HG02610 (cell line): Measurements from ENCODE around the gene INSRR.
A peak's percentile ranks its signal among the peaks of the same experiment; 100 is the strongest.

Experiments
- ATAC-seq: cut with Tn5 transposase; IDR thresholded peaks from one replicate; pipeline ENCODE4 v1.9.1; 2021; ENCODE audit warnings: mild to moderate bottlenecking, moderate library complexity; ENCODE audit not compliant: unreplicated experiment

INSRR gene

DNA sequence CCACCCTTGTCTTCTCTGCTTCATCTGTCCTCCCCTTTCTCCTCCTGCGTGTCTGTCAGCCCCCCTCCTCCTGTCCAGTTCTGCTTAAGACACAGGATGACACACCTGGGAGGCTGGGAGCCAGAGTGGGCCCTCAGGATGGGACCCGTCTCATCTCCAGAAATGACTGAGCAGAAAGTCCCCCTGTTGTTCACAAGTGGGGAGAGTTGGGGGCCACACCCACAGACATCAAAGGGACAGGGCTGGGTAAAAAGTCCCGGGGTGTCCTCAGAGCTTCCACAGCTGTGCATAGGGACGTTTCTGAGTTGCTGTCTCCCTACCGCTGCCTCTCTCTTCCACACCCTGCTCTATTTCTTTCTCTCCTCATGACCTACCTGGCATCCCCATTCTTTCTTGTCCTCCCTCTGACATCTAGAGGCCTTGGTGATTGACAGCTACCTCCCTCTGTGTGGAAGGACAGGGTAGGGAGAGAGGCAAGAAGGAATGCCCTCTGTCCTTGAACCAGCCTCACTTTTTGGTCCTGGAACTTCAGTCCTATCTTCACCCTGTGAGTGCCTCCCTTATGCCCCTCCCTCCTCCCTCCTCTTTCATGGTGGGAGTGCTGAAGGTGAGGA, 22.8 kb downstream of the INSRR start:
- peak; percentile 75 for ATAC-seq

DNA sequence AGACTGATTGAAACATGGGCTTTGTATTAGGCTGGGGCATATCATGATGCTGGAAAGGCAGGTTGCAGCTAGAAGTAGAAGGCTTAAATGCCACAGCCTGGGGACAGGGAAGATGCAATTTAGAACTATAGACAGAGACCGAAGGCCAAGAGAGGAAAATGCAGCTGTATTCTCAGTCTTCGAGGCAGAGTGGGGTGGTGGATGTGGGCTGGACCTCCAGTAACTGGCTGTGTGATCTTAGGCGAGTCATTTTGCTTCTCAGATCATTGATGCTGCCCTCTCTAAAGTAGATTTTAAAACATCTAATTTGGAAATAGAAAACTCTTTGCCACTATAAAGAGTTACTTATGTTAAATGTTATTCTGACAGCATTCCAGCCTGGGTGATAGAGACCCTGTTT, 24.6 kb downstream of the INSRR start:
- no peak for ATAC-seq

DNA sequence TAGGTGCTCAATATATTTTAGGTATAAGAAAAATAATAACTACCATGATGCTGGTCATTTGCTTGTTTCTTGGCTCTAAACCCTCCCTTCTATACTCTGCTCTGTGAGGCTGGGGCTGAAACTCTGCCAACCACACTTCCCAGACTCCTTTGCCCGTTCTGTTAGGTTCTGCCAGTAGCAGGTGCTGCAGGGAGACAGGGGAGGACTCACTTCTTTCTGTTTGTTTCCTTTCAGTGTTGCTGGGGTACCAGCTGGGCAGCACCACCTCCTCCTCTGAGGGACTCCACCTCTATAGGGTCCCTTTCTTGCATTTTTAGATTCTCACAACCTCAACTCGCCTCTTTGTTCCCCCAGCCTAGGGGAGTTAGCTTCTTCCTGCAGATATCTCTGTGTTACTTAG, 25.3 kb downstream of the INSRR start:
- ATAC-seq: no peak

DNA sequence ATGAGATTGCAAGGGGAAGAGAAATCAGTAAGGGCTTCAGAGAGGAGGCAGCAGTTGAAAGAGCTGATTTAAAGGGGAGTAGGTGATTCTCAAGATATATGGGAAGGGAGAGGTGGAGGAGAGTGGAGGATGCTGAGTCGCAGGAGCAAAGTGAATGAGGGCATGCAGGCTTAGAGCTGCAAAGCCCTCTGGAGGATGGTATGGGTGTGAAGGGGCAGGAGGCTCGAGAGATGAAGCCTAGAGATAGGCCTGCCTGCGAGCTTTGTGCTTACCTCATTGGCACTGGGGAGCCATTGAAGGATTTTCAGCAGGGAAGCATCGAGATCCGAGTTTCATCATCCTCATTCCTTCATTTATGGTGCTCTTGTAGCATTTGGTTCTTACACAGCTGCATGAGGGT, 26.5 kb downstream of the INSRR start:
- ATAC-seq: no peak

DNA sequence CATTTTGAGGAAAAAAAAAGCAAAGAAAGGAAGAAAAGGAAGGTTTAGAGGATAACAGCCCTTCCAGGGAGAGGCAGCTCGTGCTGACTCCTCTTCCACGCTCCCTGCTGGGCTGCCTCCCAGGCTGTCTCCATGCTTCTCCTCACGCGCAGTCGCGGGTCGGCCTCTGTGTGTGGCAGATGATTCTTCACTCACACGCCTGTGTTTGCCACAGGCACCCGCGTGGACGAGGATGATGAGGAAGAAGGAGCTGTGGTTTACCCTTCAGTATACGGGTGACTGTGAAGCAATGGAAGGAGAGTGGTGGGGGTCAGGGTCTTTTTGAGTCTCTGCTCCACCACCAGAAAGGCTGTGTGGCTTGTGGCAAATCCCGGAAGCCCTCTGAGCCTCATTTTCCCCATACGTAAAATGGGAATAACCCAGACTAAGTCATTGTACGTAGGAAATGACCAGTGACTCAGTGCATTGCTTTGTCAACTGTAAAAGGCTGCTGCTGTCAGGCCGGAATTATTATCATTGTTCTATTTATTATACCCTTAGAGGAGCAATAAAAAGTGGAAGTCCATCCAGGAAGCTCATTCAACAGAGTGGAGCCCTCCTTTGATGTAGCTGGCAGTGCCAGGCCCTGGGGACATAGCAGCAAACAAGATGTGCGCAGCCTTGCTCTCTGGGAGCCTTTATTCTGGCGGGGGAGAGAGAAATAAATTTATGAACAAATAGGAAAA, 30.4 kb downstream of the INSRR start:
- no peak for ATAC-seq

DNA sequence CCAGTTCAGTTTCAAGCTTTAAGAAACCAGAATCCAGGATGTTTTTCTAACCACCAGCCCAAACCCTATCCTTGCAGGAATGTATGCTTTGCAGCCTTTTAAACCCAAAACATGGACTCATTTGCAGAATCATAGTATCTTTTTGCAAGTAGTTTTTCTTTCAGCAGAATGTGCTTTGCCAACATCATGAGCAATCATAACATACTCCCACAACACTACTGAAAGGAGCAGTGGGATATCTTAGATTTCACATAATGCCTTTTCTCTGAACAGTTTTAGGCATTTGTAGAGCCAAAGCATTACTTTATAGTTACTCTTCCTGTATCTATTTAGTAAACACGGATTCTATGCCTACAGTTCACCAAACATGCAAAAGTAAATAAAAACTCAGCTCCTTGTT, 32.3 kb downstream of the INSRR start:
- ATAC-seq: no peak

DNA sequence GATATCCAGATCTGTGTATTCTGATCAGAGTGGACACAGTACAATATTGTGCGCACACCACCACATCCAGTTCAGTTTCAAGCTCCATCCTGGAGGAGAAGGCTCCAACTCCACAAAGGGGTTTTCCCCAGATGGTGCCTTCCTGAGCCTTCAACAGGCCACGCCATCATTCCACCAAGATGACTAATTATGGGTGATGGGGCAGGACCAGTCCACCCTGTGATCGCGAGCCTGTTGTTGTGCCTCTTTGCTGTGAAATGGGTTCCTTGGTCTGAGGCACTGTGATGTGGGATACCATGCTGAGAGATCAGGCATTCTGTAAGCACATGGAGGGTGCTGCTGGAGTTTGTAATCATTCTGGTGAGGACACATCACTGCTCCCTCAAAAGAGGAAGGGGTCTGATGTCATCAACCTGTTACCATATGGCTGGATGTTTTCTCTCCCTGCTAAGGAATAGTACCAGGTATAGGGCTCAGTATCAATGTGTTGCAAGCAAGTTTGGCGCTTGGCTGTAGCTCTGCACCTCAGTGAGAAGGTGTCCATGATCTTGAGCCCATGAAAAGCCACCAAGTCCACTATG, 35.6 kb downstream of the INSRR start:
- ATAC-seq: no peak

DNA sequence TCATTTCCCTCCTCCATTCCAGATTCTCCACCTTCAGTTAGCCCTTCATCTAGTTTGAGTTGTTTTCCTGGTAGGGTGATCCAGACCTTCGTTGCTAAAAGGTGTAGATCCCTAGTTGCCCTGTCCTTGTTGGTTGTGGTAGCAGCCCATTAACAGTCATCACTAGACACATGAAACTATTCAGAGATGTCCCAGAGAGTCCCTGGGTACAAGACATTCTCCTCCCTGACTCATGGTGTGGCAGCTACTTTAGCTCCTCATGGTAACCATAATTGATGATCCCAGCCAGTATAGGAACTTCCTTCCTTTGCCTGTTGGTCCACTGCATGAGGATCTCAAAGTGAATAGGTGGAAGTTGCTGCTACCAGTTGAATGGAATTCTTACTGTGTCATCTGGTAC, 36.2 kb downstream of the INSRR start:
- no peak for ATAC-seq

DNA sequence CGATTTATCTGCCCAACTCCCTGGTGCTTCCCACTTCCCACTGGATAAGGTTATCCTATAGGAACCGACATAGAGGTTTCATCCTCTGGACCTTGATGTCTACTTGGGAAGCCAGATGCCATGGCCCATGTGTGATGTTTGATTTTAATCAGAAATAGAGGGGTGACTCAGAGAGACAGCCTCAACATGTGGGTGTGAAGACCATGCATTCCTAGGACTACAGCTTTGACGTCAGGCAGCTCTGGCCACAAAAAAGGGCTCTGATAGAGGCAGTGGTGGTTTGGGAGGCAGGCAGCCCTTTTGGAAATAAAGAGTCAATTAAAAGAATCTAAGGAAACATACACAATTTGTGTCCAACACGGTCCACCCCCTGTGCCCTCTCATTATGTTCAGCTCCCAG, 37.1 kb downstream of the INSRR start:
- no peak for ATAC-seq

DNA sequence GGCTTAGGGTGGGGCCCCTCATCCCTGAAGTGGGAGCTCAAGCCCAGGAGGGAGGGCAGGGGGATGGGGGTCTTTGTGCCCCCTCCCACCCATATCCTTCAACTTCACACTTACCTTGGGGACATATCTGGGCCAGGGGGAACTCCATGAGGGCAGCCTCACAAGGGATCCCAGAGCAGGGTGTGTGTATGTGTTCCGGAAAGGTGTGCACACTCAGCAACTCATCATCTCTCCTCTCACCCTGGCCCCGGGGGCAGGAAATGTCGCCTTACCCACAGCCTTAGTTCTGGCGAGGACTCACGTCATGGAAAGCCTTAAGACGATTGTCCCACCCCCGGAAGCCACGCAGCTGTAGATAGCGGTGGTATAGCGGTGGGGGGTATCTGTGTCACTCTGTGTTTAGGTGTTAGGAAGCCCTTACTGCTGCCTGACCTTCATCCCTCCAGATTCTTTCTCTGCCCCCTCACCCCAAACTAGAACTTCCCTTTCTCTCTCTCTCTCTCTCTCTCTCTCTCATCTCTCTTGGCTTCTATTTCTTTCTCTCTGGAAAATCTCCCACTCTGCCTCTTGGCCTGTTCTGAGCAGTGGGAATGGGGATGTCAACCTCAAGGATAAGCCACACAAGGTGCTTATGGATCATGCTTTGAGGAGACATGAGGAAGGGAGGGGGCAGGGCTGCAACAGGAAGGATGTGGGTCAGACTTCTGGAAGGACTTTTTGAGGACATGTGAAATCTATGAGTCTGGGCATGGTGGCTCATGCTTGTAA, 42.2 kb downstream of the INSRR start, which contains the start of gene SH2D2A:
TSS of gene SH2D2A (minus strand) at position 288 of the 768 bp plus-strand sequence. CDS start at position 148, 140 bp downstream.
- peak; percentile 84 for ATAC-seq

DNA sequence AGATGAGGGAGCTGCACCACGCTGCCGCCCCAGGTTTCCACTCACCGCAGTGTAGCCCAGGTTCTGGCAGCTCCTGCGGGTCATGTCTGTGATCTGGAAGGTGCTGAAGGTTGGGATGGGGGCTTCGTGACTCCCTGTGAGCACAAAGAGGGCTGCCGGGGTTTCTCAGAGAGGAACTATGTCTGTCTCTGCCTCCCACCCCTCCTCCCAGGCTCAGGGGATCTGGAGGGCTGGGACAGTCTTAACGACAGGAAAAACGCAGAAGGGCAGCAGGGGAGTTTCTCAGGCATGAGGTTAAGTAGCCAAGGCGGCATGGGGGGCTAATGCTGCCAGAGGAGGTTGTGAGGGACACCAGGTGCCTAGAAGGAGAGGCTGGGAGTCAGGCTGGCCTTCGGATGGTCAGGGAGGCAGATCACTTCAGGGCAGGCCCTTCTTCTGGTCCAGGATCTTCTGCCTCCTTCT, 42.9 kb downstream of the INSRR start:
- no peak for ATAC-seq

DNA sequence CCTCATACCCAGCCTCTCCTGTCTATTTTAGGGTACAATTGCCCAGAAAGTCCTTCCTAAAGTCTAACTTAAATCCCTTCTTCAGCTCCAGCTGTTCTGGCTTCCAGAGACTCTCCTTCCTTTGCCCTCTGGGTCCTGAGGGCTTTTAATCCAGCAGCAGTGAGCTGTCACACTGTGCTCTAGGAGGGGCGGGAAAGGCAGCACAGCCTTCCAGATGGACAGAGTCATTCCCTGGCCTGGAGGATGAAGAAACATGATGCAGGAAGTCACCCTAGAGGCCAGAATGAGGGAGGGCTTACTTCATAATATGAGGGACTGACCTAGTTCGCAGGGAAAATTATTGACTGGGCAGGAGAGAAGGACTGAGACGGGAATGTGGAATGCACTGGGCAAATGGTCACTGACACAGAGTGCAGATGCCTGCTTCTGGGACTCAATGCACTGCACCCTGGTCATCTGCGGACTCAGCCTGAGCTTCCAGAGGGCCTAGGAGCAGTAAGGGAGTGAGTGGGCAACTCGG, 43.5 kb downstream of the INSRR start:
- ATAC-seq: no peak

DNA sequence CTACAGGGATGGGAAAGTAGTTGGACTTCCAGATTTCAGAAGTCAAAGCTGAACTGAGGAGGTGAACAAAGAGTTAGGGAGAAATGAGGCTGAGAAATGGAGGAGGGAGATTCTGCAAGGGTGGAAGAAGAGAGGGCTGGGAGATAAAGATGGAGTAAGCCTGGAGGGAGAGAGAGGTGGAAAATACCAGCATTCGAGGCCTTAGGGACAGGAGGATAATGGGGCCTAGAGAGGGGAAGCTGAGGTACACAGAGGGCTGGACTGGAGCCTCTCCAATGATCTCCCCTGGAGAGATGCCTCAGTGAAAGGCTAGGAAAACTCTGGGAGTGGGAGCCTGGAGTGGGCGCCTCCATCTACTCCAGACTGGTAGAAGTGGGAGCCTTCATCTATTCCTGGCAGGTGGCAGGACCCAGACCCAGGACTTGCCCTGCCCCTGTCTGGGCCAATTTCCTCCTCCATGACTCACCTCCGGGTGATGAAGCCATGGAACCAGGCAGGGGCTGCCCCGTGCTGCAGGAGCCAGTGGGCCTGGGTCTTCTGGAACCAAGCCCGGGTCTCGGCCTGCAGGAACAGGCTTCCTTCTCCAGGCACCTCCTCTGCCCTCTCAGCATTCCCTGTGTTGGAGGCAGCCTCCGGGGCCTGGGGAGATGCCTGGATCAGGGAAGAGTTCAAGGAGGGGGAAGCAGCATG, 44.2 kb downstream of the INSRR start:
- ATAC-seq: no peak

DNA sequence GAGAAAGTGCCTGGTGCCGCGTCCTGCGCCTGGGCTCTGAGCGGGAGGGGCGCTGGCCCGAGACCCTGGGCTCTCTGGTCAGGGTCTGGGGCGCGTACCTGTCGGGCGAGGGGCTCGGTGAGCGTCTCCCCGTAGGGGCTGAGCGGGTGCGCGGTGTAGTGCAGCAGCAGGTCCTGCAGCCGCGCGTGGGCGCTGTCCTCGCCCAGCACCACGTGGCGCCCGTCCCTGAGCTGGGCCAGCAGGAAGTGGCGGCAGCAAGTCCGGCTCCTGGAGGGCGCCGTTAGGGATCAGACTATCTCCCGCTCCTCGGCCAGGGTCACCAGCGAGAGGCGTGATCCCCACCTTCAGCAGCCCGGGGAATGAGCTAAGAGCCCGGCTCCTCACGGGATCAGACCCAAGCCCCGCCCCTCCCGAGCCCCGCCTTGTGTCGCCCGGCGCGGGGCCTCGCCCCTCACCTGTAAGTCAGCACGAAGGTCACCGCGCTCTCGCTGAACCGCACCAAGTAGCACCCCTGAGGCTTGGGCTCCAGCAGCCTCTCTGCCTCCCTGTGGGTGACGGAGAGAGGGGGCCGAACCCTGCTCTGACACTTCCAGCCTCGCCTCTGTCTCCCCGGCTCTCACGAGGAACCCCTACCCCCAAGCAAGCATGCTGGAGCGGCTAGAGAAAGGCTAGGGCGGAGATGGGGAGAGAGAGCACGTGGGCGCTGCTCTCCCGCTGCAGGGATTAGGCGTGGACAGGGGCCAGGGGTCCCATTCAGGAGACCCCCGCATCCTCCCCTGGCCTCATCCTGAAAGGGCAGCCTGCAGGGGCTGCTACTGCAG, 45.0 kb downstream of the INSRR start:
- no peak for ATAC-seq

DNA sequence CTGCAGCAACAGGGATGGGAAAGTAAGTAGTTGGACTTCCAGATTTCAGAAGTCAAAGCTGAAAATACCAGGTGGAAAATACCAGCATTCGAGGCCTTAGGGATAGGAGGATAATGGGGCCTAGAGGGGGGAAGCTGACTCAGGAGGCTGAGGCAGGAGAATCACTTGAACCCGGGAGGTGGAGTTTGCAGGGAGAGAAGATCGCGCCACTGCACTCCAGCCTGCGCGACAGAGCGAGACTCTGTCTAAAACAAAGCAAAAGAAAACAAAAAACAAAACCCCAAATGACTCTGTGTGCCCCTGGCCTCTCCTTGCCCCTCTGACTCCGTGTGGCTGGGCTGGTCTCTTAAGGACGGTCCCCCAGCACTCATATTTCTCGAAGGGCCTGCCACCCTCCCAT, 45.6 kb downstream of the INSRR start:
- no peak for ATAC-seq

DNA sequence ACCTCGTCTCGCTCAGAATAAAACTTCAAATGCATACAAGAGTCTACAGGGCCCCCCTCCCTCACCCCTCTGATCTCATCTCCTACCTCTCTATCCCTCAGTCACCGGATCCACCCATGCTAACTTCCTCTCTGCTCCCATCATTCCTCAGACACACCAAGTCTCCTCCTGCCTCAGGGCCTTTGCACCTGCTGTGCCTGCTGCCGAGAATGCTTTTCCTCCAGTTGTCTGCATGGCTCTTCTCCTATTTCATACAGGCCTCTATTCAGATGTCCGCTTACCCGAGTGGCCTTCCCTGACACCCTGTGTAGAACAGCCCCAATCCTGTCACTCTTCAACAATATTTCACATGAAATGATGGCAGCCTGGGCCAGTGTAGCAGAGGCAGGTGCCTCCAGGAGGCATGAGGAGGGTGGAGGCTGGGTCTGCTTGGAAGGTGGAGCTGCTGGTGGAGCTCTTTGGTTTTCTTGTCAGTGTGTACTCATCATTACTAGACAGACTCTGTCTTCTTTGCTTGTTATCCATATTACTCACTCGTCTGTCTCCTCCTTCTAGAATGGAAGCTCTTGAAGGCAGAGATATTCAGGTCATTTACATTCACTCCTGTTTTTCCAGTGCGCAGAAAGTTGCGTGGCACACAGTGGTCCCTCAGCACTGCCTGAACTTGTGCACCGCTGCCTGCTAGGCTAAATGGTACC, 46.5 kb downstream of the INSRR start:
- no peak for ATAC-seq

DNA sequence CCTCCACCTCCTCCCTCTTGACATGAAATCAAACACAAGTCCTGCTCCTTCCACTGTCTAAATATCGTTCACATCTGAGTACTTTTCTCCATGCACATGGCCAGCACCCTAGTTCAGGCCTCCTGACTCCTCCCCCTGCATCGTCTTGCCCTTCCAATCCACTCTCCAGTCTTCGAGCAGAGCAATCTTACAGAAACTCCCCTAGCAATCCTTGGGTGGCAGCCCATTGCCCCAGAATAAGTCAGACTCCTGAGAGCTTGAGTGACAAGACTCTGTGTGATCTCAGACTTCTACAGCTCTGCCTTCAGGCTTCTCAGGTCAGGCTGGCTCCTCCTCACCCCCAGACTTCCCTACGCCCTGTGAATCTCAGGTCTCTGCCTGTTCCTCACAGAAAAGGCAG, 47.7 kb downstream of the INSRR start:
- no peak for ATAC-seq

DNA sequence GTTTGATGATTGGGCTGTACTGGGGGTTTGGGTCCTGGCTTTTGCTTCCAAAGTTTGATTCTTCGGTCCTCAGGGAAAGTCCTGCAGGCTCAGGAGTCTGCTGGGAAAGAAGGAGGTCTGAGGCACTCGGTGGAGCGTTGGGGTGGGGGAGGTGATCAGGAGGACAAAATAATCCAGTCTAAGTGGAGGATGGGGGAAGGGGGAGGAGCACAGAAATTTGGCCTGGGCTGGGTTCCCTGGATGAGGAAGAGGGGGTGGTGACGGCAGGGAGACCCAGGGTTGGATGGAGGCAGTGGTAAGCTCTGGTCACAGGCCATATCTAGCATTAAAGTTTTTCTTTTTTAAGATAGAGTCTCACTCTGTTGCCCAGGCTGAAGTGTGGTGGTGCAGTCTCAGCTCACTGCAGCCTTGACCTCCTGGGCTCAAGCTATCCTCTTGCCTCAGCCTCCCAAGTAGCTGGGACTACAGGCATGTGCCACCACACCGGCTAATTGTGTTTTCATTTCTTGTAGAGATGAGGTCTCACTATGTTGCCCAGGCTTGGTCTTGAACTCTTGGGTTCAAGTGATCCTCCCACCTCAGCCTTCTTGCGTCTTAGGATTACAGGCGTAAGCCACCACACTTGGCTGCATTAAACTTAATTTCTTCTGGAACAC, 49.1 kb downstream of the INSRR start:
- no peak for ATAC-seq

DNA sequence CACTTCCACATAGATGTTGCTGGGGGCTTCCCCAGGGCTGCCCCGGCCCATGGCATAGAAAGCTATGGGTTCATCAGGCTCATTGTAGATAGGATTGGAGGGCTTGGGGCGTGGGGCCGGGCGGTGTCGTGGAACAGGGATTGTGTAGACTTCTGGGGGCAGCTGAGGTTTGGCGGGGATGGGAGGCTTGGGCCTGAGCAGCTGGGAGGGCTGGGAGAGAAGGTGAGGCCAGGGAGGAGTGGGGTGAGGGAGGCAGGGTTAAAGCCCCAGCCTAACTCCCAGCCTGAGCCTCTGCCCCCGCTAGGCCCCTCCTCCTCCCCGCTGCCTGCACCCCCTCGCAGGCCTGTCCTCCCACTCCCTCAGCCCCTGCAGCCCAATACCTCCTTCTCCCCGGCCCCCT, 49.6 kb downstream of the INSRR start:
- ATAC-seq: no peak
